NCI-H2196 (cell line): ENCODE data around the gene MACF1.

ENCODE experiments used
- DNase-seq: peaks from one replicate; lab custom pipeline; 2025; ENCODE audit not compliant: unreplicated experiment; lab: John Stamatoyannopoulos, UW

MACF1 gene

GRCh38 chr1:39410915-39411436 lies 206.5 kb downstream of the MACF1 start:
- DNase-seq, result peak; percentile 64

- DNase-seq, result no peak
These were observed 207.3 kb downstream of the MACF1 start for GRCh38 chr1:39411526-39412478.

- DNase-seq, result no peak
These were observed 208.4 kb downstream of the MACF1 start for GRCh38 chr1:39412892-39413291.

GRCh38 chr1:39413902-39414528 lies 209.5 kb downstream of the MACF1 start:
- DNase-seq, result no peak

- DNase-seq, result no peak
These were observed 211.1 kb downstream of the MACF1 start for GRCh38 chr1:39415553-39415952.

GRCh38 chr1:39416609-39417008 lies 212.1 kb downstream of the MACF1 start:
- DNase-seq, result no peak

- DNase-seq, result no peak
These were observed 213.7 kb downstream of the MACF1 start for GRCh38 chr1:39418236-39418635.

GRCh38 chr1:39420493-39420892 lies 216.0 kb downstream of the MACF1 start:
- no peak for DNase-seq

GRCh38 chr1:39422614-39423013 lies 218.1 kb downstream of the MACF1 start:
- no peak for DNase-seq

- no peak for DNase-seq
These were observed 220.7 kb downstream of the MACF1 start for GRCh38 chr1:39425151-39425550.

GRCh38 chr1:39425634-39426033 lies 221.1 kb downstream of the MACF1 start:
- no peak for DNase-seq

GRCh38 chr1:39426346-39426745 lies 221.9 kb downstream of the MACF1 start:
- DNase-seq, result no peak

- no peak for DNase-seq
These were observed 222.9 kb downstream of the MACF1 start for GRCh38 chr1:39427374-39427773.

- no peak for DNase-seq
These were observed 223.4 kb downstream of the MACF1 start for GRCh38 chr1:39427912-39428311.

GRCh38 chr1:39431927-39432326 lies 227.4 kb downstream of the MACF1 start:
- no peak for DNase-seq

GRCh38 chr1:39434797-39435395 lies 230.4 kb downstream of the MACF1 start:
- DNase-seq, result no peak

GRCh38 chr1:39435597-39435996 lies 231.1 kb downstream of the MACF1 start:
- no peak for DNase-seq

GRCh38 chr1:39436842-39437241 lies 232.3 kb downstream of the MACF1 start:
- no peak for DNase-seq

GRCh38 chr1:39438042-39438441 lies 233.5 kb downstream of the MACF1 start:
- no peak for DNase-seq

GRCh38 chr1:39440856-39441255 lies 236.4 kb downstream of the MACF1 start:
- DNase-seq, result no peak

- DNase-seq, result no peak
These were observed 237.3 kb downstream of the MACF1 start for GRCh38 chr1:39441797-39442196.

GRCh38 chr1:39445573-39445972 lies 241.1 kb downstream of the MACF1 start:
- no peak for DNase-seq
